ENCODE measurements around the gene SLC4A8.

The SLC4A8 gene

GRCh38 chr12:51520576-51521325 lies 96.1 kb downstream of the SLC4A8 start:
- no peak for DNase-seq (ENCODE audit: extremely low read depth in 1 of 2, low read depth in 1 of 2)

- DNase-seq (ENCODE audit: extremely low read depth in 1 of 2, low read depth in 1 of 2): no peak
These were observed 97.1 kb downstream of the SLC4A8 start for GRCh38 chr12:51521554-51522276.

- DNase-seq (ENCODE audit: extremely low read depth in 1 of 2, low read depth in 1 of 2): no peak
These were observed 98.1 kb downstream of the SLC4A8 start for GRCh38 chr12:51522696-51523095.

- no peak for DNase-seq (ENCODE audit: extremely low read depth in 1 of 2, low read depth in 1 of 2)
These were observed 99.8 kb downstream of the SLC4A8 start for GRCh38 chr12:51524386-51524901.

GRCh38 chr12:51525518-51525917 lies 100.9 kb downstream of the SLC4A8 start:
- DNase-seq (ENCODE audit: extremely low read depth in 1 of 2, low read depth in 1 of 2): no peak

GRCh38 chr12:51527966-51528365 lies 103.3 kb downstream of the SLC4A8 start:
- DNase-seq (ENCODE audit: extremely low read depth in 1 of 2, low read depth in 1 of 2): no peak

- DNase-seq (ENCODE audit: extremely low read depth in 1 of 2, low read depth in 1 of 2): no peak
These were observed 104.4 kb downstream of the SLC4A8 start for GRCh38 chr12:51528852-51529650.

GRCh38 chr12:51529651-51529970 lies 105.0 kb downstream of the SLC4A8 start:
- DNase-seq (ENCODE audit: extremely low read depth in 1 of 2, low read depth in 1 of 2): no peak

- no peak for DNase-seq (ENCODE audit: extremely low read depth in 1 of 2, low read depth in 1 of 2)
These were observed 105.6 kb downstream of the SLC4A8 start for GRCh38 chr12:51530208-51530607.

GRCh38 chr12:51531284-51531977 lies 106.8 kb downstream of the SLC4A8 start:
- no peak for DNase-seq (ENCODE audit: extremely low read depth in 1 of 2, low read depth in 1 of 2)

GRCh38 chr12:51531978-51532497 lies 107.4 kb downstream of the SLC4A8 start:
- peak; percentile 41 to 62 for DNase-seq (ENCODE audit: extremely low read depth in 1 of 2, low read depth in 1 of 2)

GRCh38 chr12:51533799-51534198 lies 109.2 kb downstream of the SLC4A8 start:
- DNase-seq (ENCODE audit: extremely low read depth in 1 of 2, low read depth in 1 of 2): no peak

- DNase-seq (ENCODE audit: extremely low read depth in 1 of 2, low read depth in 1 of 2): no peak
These were observed 109.8 kb downstream of the SLC4A8 start for GRCh38 chr12:51534216-51535074.

- no peak for DNase-seq (ENCODE audit: extremely low read depth in 1 of 2, low read depth in 1 of 2)
These were observed 111.5 kb downstream of the SLC4A8 start for GRCh38 chr12:51536159-51536558.

GRCh38 chr12:51538149-51538548 lies 113.5 kb downstream of the SLC4A8 start:
- DNase-seq (ENCODE audit: extremely low read depth in 1 of 2, low read depth in 1 of 2): no peak

- no peak for DNase-seq (ENCODE audit: extremely low read depth in 1 of 2, low read depth in 1 of 2)
These were observed 114.0 kb downstream of the SLC4A8 start for GRCh38 chr12:51538599-51538998.

GRCh38 chr12:51540996-51541395 lies 116.4 kb downstream of the SLC4A8 start:
- no peak for DNase-seq (ENCODE audit: extremely low read depth in 1 of 2, low read depth in 1 of 2)

- no peak for DNase-seq (ENCODE audit: extremely low read depth in 1 of 2, low read depth in 1 of 2)
These were observed 121.5 kb downstream of the SLC4A8 start for GRCh38 chr12:51546097-51546496.

- DNase-seq (ENCODE audit: extremely low read depth in 1 of 2, low read depth in 1 of 2): no peak
These were observed 123.0 kb downstream of the SLC4A8 start for GRCh38 chr12:51547606-51548005.

GRCh38 chr12:51548241-51548640 lies 123.6 kb downstream of the SLC4A8 start:
- no peak for DNase-seq (ENCODE audit: extremely low read depth in 1 of 2, low read depth in 1 of 2)

Data from stimulated activated CD8-positive, alpha-beta memory T cell treated with anti-CD3 and anti-CD28 coated beads, Interleukin-7, amount 100 ng/mL, for 48 hours (primary cell).